Suprapubic skin (tissue), 4 donors: ENCODE results near the gene TXLNB. TPM values are rescaled to one million over a fixed set of nuclear protein-coding genes. Genes with fewer than 3 reads are reported as not detected.
"Not testable (repeated sequence)": the region's sequence is repeated elsewhere in the genome, so short reads cannot be mapped to it uniquely, and the experiment has no call there.

Source experiments
- DNase-seq, 2 donors: peaks; one replicate each; pipeline ENCODE4 v3.0.0-alpha.2; 2019; ENCODE audit warnings: low spot score in 2 of 2
- H3K27ac ChIP-seq: fragments of 200-600 bp; sonication (generic); one replicate; pipeline ENCODE4 v1.5.1; 2019
- H3K27me3 ChIP-seq: fragments of 200-600 bp; sonication (generic); one replicate; pipeline ENCODE4 v1.5.1; 2019
- H3K36me3 ChIP-seq: fragments of 200-600 bp; sonication (generic); one replicate; pipeline ENCODE4 v1.5.1; 2019
- H3K4me1 ChIP-seq: fragments of 200-600 bp; sonication (generic); one replicate; pipeline ENCODE4 v1.5.1; 2019
- H3K4me3 ChIP-seq: fragments of 200-600 bp; sonication (generic); one replicate; pipeline ENCODE4 v1.5.1; 2019; ENCODE audit warnings: mild to moderate bottlenecking
- H3K9me3 ChIP-seq: fragments of 200-600 bp; sonication (generic); one replicate; pipeline ENCODE4 v1.5.1; 2019
- EP300 ChIP-seq: sonication (generic); formaldehyde crosslinking; IDR thresholded peaks from one replicate; pipeline ENCODE4 v1.6.1; 2017; ENCODE audit warnings: antibody characterized with exemption
- POLR2A ChIP-seq, 2 donors: fragments of 450-650 bp; IDR thresholded peaks; one replicate each; pipeline ENCODE4 v1.6.1; 2017; ENCODE audit warnings: antibody characterized with exemption in 2 of 2, mild to moderate bottlenecking in 2 of 2, moderate library complexity in 2 of 2
- POLR2AphosphoS5 ChIP-seq, 3 donors: sonication (generic); formaldehyde crosslinking; IDR thresholded peaks; one replicate each; pipeline ENCODE4 v1.6.1; 2017; ENCODE audit warnings: antibody characterized with exemption in 3 of 3
- WGBS: methylation state at CpG from one replicate; pipeline ENCODE4 v1.1.5; 2018; 5-methylcytosine and 5-hydroxymethylcytosine counted together
- total RNA-seq, 4 donors: library from RNA; depleted of rRNA; stranded (reverse); fragments of >200 nt; gene quantifications; one replicate each; pipeline ENCODE4 v1.1.0, GENCODE V29; 2016
- TF ChIP-seq, protein P1 (sequence below), 2 donors: fragments of 200-600 bp in 1 of 2; fragments of 450-650 bp in 1 of 2; sonication (generic) in 1 of 2; IDR thresholded peaks; one replicate each; pipeline ENCODE4 v1.5.1; 2016 to 2019; ENCODE audit warnings: antibody characterized with exemption in 2 of 2, mild to moderate bottlenecking in 1 of 2, moderate library complexity in 1 of 2

Gene TXLNB
- total RNA-seq, 4 donors from 2014 or later = 0.10 to 0.59 (median 0.37) TPM

- TF ChIP-seq POLR2AphosphoS5 (IDR thresholded peaks at IDR 0.05) = no peak
- TF ChIP-seq, protein P1, sequence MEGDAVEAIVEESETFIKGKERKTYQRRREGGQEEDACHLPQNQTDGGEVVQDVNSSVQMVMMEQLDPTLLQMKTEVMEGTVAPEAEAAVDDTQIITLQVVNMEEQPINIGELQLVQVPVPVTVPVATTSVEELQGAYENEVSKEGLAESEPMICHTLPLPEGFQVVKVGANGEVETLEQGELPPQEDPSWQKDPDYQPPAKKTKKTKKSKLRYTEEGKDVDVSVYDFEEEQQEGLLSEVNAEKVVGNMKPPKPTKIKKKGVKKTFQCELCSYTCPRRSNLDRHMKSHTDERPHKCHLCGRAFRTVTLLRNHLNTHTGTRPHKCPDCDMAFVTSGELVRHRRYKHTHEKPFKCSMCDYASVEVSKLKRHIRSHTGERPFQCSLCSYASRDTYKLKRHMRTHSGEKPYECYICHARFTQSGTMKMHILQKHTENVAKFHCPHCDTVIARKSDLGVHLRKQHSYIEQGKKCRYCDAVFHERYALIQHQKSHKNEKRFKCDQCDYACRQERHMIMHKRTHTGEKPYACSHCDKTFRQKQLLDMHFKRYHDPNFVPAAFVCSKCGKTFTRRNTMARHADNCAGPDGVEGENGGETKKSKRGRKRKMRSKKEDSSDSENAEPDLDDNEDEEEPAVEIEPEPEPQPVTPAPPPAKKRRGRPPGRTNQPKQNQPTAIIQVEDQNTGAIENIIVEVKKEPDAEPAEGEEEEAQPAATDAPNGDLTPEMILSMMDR (IDR thresholded peaks at IDR 0.05) = no peak
- no peak for TF ChIP-seq POLR2A (IDR thresholded peaks at IDR 0.05)
- TF ChIP-seq EP300 = no peak
- 95% methylated on average over 2 of the region's 2 CpGs for WGBS
- no peak overlapping the region for H3K4me3 ChIP-seq
Measured at GRCh38 chr6:139219746-139220145, 72.1 kb downstream of the TXLNB start.

DNA sequence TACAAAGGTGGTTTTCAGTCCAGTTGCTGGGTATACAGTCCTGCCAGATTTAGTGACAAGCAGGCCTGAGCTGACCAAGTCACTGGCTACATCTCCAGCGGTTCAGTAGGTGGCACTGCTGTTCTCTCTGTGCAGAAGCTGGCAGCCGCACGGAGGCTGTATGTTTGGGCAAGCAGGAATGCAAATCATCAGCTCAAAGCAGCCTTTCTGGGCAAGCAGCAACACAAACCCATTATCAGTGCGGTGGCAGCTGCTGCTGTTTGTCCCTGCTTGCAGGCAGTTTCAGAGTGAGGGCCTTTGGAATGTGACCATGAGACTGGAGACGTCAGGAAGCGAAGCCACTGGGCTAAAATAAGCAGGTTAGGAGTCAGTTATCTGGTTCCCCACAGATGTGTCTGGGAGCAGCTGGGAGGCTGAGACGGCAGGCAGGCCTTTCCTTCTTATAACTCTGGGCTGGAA lies 72.5 kb downstream of the TXLNB start:
- Histone ChIP-seq H3K27ac (peak overlapping the region; percentile 67), H3K4me1 (peaks cover 6% of the 10 kb centered on the region), H3K4me3 (no peak overlapping the region), H3K36me3 (no peaks in the 10 kb centered on the region), H3K27me3 (no peaks in the 10 kb centered on the region), H3K9me3 (no peaks in the 10 kb centered on the region)
- no peak for TF ChIP-seq EP300
- TF ChIP-seq, protein P1 (IDR thresholded peaks at IDR 0.05) = peak; percentile 72 to 73
- peak in 1 of 3 donors; percentile 83 for TF ChIP-seq POLR2AphosphoS5 (IDR thresholded peaks at IDR 0.05)
- 7% methylated on average over 7 of the region's 7 CpGs for WGBS
- peak; percentile 84 to 86 for DNase-seq

More at GRCh38 chr6:139219746-139220145, 72.1 kb downstream of the TXLNB start:
- Histone ChIP-seq H3K9me3 (no peaks in the 10 kb centered on the region), H3K36me3 (no peaks in the 10 kb centered on the region), H3K27ac (peak overlapping the region; percentile 67), H3K4me1 (peaks cover 6% of the 10 kb centered on the region), H3K27me3 (no peaks in the 10 kb centered on the region)
- DNase-seq = no peak

DNA sequence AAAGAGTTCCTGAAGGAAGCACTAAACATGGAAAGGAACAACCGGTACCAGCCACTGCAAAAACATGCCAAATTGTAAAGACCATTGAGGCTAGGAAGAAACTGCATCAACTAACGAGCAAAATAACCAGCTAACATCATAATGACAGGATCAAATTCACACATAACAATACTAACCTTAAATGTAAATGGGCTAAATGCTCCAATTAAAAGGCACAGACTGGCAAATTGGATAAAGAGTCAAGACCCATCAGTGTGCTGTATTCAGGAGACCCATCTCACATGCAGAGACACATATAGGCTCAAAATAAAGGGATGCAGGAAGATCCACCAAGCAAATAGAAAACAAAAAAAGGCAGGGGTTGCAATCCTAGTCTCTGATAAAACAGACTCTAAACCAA lies 79.3 kb downstream of the TXLNB start:
- not testable (repeated sequence) for DNase-seq, H3K4me1 ChIP-seq, H3K27me3 ChIP-seq, H3K4me3 ChIP-seq, H3K27ac ChIP-seq, H3K9me3 ChIP-seq, H3K36me3 ChIP-seq
- WGBS = no CpG with 5 or more reads among the region's 2 CpGs

- WGBS = 99% methylated on average over 10 of the region's 10 CpGs
- not testable (repeated sequence) for DNase-seq, H3K36me3 ChIP-seq, H3K4me3 ChIP-seq, H3K27ac ChIP-seq, H3K27me3 ChIP-seq, H3K4me1 ChIP-seq
- peaks cover 16% of the 10 kb centered on the region for H3K9me3 ChIP-seq
Measured at GRCh38 chr6:139210766-139211165, 81.0 kb downstream of the TXLNB start.

DNA sequence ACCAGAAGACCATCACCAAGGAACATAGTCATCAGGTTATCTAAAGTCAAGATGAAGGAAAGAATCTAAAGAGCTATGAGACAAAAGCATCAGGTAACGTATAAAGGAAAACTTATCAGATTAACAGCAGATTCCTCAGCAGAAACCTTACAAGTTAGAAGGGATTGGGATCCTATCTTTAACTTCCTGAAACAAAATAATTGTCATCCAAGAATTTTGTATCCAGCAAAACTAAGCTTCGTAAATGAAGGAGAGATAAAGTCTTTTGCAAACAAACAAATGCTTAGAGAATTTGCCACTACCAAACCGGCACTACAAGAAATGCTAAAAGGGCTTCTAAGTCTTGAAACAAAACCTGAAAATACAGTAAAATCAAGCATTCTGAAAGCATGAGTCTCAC lies 86.0 kb downstream of the TXLNB start:
- no peaks in the 10 kb centered on the region for H3K4me1 ChIP-seq
- H3K27me3 ChIP-seq = no peaks in the 10 kb centered on the region
- H3K4me3 ChIP-seq = no peak overlapping the region
- no peak overlapping the region for H3K27ac ChIP-seq
- no peak for TF ChIP-seq EP300
- no peak for TF ChIP-seq POLR2A (IDR thresholded peaks at IDR 0.05)
- TF ChIP-seq, protein P1 (IDR thresholded peaks at IDR 0.05) = no peak
- no peak for TF ChIP-seq POLR2AphosphoS5 (IDR thresholded peaks at IDR 0.05)
- DNase-seq = no peak
- WGBS = 95% methylated on average over 3 of the region's 3 CpGs
- no peaks in the 10 kb centered on the region for H3K36me3 ChIP-seq
- H3K9me3 ChIP-seq = peaks cover 21% of the 10 kb centered on the region

GRCh38 chr6:139204978-139205377 lies 86.8 kb downstream of the TXLNB start:
- WGBS = 100% methylated on average over 2 of the region's 2 CpGs
- Histone ChIP-seq H3K4me1 (no peaks in the 10 kb centered on the region), H3K27me3 (no peaks in the 10 kb centered on the region), H3K36me3 (no peaks in the 10 kb centered on the region), H3K27ac (no peak overlapping the region), H3K4me3 (no peak overlapping the region), H3K9me3 (peaks cover 21% of the 10 kb centered on the region)
- no peak for DNase-seq
- TF ChIP-seq POLR2A (IDR thresholded peaks at IDR 0.05) = no peak
- TF ChIP-seq, protein P1 (IDR thresholded peaks at IDR 0.05) = no peak
